Right atrium auricular region (tissue), 2 donors: ENCODE measurements around the gene LEMD3. TPM values are rescaled to one million over a fixed set of nuclear protein-coding genes. Genes with fewer than 3 reads are reported as not detected.

ENCODE experiments used
- DNase-seq: peaks from one replicate; pipeline ENCODE4 v3.0.0-alpha.2; 2019; ENCODE audit warnings: low spot score
- H3K27ac ChIP-seq, 2 donors: fragments of 200-600 bp; sonication (generic); 1 replicate in 1 of 2; 2 replicates in 1 of 2; pipeline ENCODE4 v1.5.1; 2016 to 2019
- H3K27me3 ChIP-seq, 2 donors: fragments of 200-600 bp; sonication (generic); one replicate each; pipeline versions ENCODE4 v1.5.1 to v1.6.0; 2017 to 2019
- H3K36me3 ChIP-seq: fragments of 200-600 bp; sonication (generic); one replicate; pipeline ENCODE4 v1.5.1; 2016
- H3K4me1 ChIP-seq, 2 donors: fragments of 200-600 bp; sonication (generic); one replicate each; pipeline versions ENCODE4 v1.5.1 to v1.6.0; 2017 to 2019
- H3K4me3 ChIP-seq, 2 donors: fragments of 200-600 bp; sonication (generic); 1 replicate in 1 of 2; 2 replicates in 1 of 2; pipeline ENCODE4 v1.5.1; 2017 to 2019; ENCODE audit warnings: mild to moderate bottlenecking in 1 of 2, moderate library complexity in 1 of 2
- H3K9me3 ChIP-seq, 2 donors: fragments of 200-600 bp; sonication (generic); one replicate each; pipeline ENCODE4 v1.5.1; 2019
- CTCF ChIP-seq, 2 donors: fragments of 200-600 bp; sonication (generic); IDR thresholded peaks; one replicate each; pipeline ENCODE4 v1.5.1; 2019; ENCODE audit warnings: antibody characterized with exemption in 2 of 2
- total RNA-seq, 2 donors: library from RNA; depleted of rRNA; stranded (reverse); fragments of >200 nt; gene quantifications; one replicate each; pipeline ENCODE4 v1.1.0, GENCODE V29; 2016

The LEMD3 gene
- total RNA-seq, 2 donors from 2014 or later = 11.3 to 14.0 TPM

GRCh38 chr12:65184858-65185229 is 15.5 kb downstream of the LEMD3 start:
- DNase-seq = no peak
- Histone ChIP-seq H3K4me1 (peaks cover 0 to 13% of the 10 kb centered on the region in 2 donors), H3K9me3 (no peaks in the 10 kb centered on the region), H3K27me3 (no peaks in the 10 kb centered on the region), H3K4me3 (no peak overlapping the region), H3K36me3 (no peaks in the 10 kb centered on the region), H3K27ac (no peak overlapping the region)
- TF ChIP-seq CTCF (IDR thresholded peaks at IDR 0.05) = no peak

- no peak overlapping the region for H3K4me3 ChIP-seq
- TF ChIP-seq CTCF (IDR thresholded peaks at IDR 0.05) = no peak
- peaks cover 0 to 4% of the 10 kb centered on the region in 2 donors for H3K4me1 ChIP-seq
Observed at GRCh38 chr12:65187665-65188064, 18.3 kb downstream of the LEMD3 start.

GRCh38 chr12:65188179-65188701 is 18.9 kb downstream of the LEMD3 start:
- DNase-seq = no peak

More at GRCh38 chr12:65187665-65188064, 18.3 kb downstream of the LEMD3 start:
- H3K36me3 ChIP-seq = no peaks in the 10 kb centered on the region
- H3K27me3 ChIP-seq = no peaks in the 10 kb centered on the region
- H3K9me3 ChIP-seq = no peaks in the 10 kb centered on the region
- DNase-seq = no peak
- H3K27ac ChIP-seq = no peak overlapping the region

GRCh38 chr12:65189028-65189718 is 19.8 kb downstream of the LEMD3 start:
- Histone ChIP-seq H3K36me3 (no peaks in the 10 kb centered on the region), H3K4me3 (no peak overlapping the region), H3K27me3 (no peaks in the 10 kb centered on the region), H3K9me3 (no peaks in the 10 kb centered on the region), H3K27ac (no peak overlapping the region), H3K4me1 (peaks cover 0 to 10% of the 10 kb centered on the region in 2 donors)
- no peak for DNase-seq
- TF ChIP-seq CTCF (IDR thresholded peaks at IDR 0.05) = no peak

More at GRCh38 chr12:65188179-65188701, 18.9 kb downstream of the LEMD3 start:
- Histone ChIP-seq H3K27ac (no peak overlapping the region), H3K9me3 (no peaks in the 10 kb centered on the region), H3K36me3 (no peaks in the 10 kb centered on the region), H3K27me3 (no peaks in the 10 kb centered on the region), H3K4me3 (no peak overlapping the region), H3K4me1 (peaks cover 0 to 9% of the 10 kb centered on the region in 2 donors)
- TF ChIP-seq CTCF (IDR thresholded peaks at IDR 0.05) = no peak

DNA sequence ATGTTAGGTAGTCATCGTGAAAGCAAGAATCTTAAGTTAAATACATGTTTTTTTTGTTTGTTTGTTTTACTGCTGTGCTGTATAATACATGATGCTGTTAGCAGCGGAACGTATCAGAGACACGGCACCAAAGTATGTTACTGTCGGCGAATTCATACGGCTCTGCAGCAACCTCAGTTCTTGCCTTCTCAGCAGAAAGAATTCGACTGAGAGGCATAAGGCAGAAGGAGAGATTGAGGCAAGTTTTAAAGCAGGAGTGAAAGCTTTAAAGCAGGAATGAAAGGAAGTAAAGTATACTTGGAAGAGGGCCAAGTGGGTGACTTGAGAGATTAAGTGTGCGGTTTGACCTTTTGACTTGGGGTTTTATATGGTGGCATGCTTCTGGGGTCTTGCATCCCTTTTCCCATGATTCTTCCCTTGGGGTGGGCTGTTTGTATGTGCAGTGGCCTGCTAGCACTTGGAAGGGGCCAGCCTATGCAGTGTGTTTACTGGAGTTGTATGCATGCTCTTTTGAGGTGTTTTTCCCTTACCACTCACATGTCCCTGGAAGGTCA is 23.7 kb downstream of the LEMD3 start:
- Histone ChIP-seq H3K36me3 (no peaks in the 10 kb centered on the region), H3K4me1 (peaks cover 0 to 14% of the 10 kb centered on the region in 2 donors), H3K9me3 (peaks cover 0 to 8% of the 10 kb centered on the region in 2 donors), H3K4me3 (no peak overlapping the region), H3K27me3 (no peaks in the 10 kb centered on the region), H3K27ac (no peak overlapping the region)
- no peak for DNase-seq
- TF ChIP-seq CTCF (IDR thresholded peaks at IDR 0.05) = no peak
